NCI-H524 (cell line): ENCODE data around the gene TMEM62.

ENCODE experiments used
- DNase-seq, 2 experiments: peaks; one replicate each; lab custom pipeline; 2025; lab: John Stamatoyannopoulos, UW

The TMEM62 gene

DNA sequence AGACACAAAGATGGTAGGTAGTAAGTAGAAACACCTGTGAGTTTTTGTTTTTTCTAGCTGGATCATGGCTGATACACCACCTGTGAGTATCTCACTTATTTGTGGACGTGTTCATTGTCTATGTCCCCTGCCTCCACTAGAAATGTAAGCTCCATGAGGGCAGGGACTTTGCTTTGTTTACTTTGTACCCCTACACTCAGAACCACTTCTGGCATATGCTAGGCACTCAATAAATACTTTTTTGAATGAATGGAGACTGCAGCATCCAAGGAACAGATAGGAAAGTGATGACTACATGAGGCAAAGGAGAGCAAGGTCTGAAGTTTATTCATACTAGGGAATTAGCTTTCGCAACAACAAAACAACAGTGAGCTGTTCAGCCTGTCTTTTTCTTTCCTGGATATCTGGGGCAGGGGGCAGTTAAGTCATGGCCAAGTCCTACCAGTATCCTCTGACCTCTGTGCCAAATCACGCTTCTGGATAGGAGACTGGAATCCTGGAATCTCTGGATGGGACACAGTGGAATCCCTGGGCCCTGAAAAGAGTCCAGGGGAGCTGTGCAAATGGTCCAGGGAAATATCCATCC lies 99.0 kb downstream of the TMEM62 start:
- DNase-seq = no peak
